ENCODE measurements around the gene AIPL1.

The AIPL1 gene

DNA sequence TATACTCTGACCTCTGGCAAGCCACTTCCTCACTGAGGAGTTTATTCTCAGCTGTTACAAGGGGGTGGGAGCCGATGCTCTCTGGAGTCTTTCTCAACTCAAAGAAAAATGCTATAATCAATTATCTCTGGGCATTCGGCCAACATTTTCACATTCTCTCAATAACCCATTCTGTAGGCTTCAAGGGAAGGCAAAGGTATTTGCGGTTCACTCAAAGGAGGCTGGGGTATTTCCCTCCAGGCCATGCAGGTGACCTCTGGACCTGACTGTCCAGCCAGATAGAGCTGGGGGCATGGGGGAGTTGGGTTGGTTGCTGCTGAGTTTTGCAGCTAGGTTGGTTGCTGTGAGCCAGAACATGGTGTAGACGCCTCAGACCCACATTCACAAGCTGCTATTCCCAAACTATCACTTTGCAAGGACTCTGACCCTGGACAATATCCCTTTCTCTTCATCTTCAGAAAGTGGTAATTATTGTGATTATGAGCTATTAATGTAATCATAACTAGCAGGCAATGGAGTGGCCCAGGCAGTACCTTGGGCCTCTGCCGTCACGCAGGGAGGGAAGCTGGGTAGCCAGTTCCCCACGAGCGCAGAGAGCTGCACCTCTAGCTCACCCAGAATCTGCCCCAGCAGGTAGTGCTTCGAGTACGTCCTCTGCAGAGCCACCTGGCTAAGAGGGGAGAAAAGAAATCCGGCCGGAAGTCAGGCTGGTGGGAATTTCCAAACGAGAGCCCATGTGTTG lies 42.1 kb downstream of the AIPL1 start:
- Histone ChIP-seq H3K27me3 (ENCODE audit: insufficient read depth, low read length) (no peaks in the 10 kb centered on the region), H3K36me3 (ENCODE audit: insufficient read depth, low read length) (no peaks in the 10 kb centered on the region), H3K4me3 (ENCODE audit: low read depth, low read length, poor library complexity, severe bottlenecking) (no peak overlapping the region), H3K4me1 (ENCODE audit: insufficient read depth, low read length, severe bottlenecking) (no peaks in the 10 kb centered on the region), H4K20me1 (ENCODE audit: insufficient read depth, low read length) (no peaks in the 10 kb centered on the region), H3K79me2 (ENCODE audit: insufficient read depth, low read length) (no peaks in the 10 kb centered on the region), H3F3A (ENCODE audit: insufficient read depth, low read length) (no peaks in the 10 kb centered on the region), H2AFZ (ENCODE audit: low read length) (no peak overlapping the region), H3K9me3 (ENCODE audit: low read length) (no peaks in the 10 kb centered on the region), H3K9ac (ENCODE audit: low read length) (no peak overlapping the region), H3K9me2 (ENCODE audit: low read depth, low read length) (no peaks in the 10 kb centered on the region), H3K4me2 (ENCODE audit: low read length) (no peak overlapping the region), H3K27ac (ENCODE audit: low read depth, low read length, poor library complexity, severe bottlenecking) (no peak overlapping the region)
- TF ChIP-seq, protein P1, sequence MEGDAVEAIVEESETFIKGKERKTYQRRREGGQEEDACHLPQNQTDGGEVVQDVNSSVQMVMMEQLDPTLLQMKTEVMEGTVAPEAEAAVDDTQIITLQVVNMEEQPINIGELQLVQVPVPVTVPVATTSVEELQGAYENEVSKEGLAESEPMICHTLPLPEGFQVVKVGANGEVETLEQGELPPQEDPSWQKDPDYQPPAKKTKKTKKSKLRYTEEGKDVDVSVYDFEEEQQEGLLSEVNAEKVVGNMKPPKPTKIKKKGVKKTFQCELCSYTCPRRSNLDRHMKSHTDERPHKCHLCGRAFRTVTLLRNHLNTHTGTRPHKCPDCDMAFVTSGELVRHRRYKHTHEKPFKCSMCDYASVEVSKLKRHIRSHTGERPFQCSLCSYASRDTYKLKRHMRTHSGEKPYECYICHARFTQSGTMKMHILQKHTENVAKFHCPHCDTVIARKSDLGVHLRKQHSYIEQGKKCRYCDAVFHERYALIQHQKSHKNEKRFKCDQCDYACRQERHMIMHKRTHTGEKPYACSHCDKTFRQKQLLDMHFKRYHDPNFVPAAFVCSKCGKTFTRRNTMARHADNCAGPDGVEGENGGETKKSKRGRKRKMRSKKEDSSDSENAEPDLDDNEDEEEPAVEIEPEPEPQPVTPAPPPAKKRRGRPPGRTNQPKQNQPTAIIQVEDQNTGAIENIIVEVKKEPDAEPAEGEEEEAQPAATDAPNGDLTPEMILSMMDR (IDR thresholded peaks at IDR 0.05; ENCODE audit: low read length), result no peak
- TF ChIP-seq EZH2 (IDR thresholded peaks at IDR 0.05; ENCODE audit: borderline replicate concordance, low read length), result no peak

DNA sequence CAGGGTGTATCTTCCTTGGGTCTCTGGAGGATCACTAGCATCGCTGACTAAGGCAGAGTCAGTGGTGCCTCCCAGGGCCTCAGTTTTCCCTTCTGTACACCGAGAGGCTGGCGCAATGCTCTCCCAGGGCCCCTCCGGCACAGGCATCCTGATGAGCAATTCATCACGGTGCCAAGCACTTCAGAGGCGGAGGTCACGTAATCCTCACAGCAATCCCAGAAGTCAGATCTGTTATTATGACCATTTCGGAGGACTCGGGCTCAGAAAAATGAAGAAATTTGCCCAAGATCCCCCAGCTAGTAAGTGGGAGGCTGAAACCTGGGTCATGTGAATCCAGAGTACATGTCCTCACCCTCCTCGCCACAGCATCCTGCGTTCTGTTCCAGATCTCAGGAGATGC lies 46.5 kb downstream of the AIPL1 start:
- Histone ChIP-seq H4K20me1 (ENCODE audit: insufficient read depth, low read length) (no peaks in the 10 kb centered on the region), H2AFZ (ENCODE audit: low read length) (no peak overlapping the region), H3K4me2 (ENCODE audit: low read length) (no peak overlapping the region), H3K27ac (ENCODE audit: low read depth, low read length, poor library complexity, severe bottlenecking) (no peak overlapping the region), H3F3A (ENCODE audit: insufficient read depth, low read length) (no peaks in the 10 kb centered on the region), H3K4me1 (ENCODE audit: insufficient read depth, low read length, severe bottlenecking) (no peaks in the 10 kb centered on the region), H3K36me3 (ENCODE audit: insufficient read depth, low read length) (no peaks in the 10 kb centered on the region), H3K9me2 (ENCODE audit: low read depth, low read length) (no peaks in the 10 kb centered on the region), H3K9ac (ENCODE audit: low read length) (no peak overlapping the region), H3K27me3 (ENCODE audit: insufficient read depth, low read length) (no peaks in the 10 kb centered on the region), H3K9me3 (ENCODE audit: low read length) (no peaks in the 10 kb centered on the region), H3K4me3 (ENCODE audit: low read depth, low read length, poor library complexity, severe bottlenecking) (no peak overlapping the region), H3K79me2 (ENCODE audit: insufficient read depth, low read length) (no peaks in the 10 kb centered on the region)
- TF ChIP-seq EZH2 (IDR thresholded peaks at IDR 0.05; ENCODE audit: borderline replicate concordance, low read length), result no peak
- TF ChIP-seq, protein P1 (IDR thresholded peaks at IDR 0.05; ENCODE audit: low read length), result no peak

DNA sequence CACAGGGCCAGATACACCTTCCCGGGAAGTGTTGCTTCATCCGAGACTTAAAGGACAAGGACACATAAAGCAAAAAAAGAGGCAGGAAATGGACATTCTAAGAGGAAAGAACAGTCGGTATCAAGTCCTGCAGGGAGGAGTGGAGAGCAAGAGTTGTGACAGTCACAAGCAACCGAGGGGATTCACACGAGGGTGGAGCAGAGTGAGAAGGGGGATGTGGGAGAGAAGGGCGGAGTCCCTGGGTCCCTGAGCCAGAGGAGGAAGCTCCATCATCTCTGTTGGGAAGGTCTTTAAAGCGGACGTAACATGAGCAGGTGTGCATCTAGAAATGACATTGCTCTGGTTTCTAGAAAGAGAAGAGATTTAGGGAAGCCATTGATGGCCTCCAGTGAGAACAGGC lies 47.1 kb downstream of the AIPL1 start:
- H3K9me3 ChIP-seq (ENCODE audit: low read length), result no peaks in the 10 kb centered on the region
- H4K20me1 ChIP-seq (ENCODE audit: insufficient read depth, low read length), result no peaks in the 10 kb centered on the region
- H3F3A ChIP-seq (ENCODE audit: insufficient read depth, low read length), result no peaks in the 10 kb centered on the region
- no peaks in the 10 kb centered on the region for H3K9me2 ChIP-seq (ENCODE audit: low read depth, low read length)
- no peaks in the 10 kb centered on the region for H3K27me3 ChIP-seq (ENCODE audit: insufficient read depth, low read length)
- no peaks in the 10 kb centered on the region for H3K36me3 ChIP-seq (ENCODE audit: insufficient read depth, low read length)
- H3K27ac ChIP-seq (ENCODE audit: low read depth, low read length, poor library complexity, severe bottlenecking), result no peak overlapping the region
- H2AFZ ChIP-seq (ENCODE audit: low read length), result no peak overlapping the region
- H3K4me2 ChIP-seq (ENCODE audit: low read length), result no peak overlapping the region
- no peak for TF ChIP-seq EZH2 (IDR thresholded peaks at IDR 0.05; ENCODE audit: borderline replicate concordance, low read length)
- no peak overlapping the region for H3K4me3 ChIP-seq (ENCODE audit: low read depth, low read length, poor library complexity, severe bottlenecking)
- H3K79me2 ChIP-seq (ENCODE audit: insufficient read depth, low read length), result no peaks in the 10 kb centered on the region
- no peaks in the 10 kb centered on the region for H3K4me1 ChIP-seq (ENCODE audit: insufficient read depth, low read length, severe bottlenecking)
- no peak overlapping the region for H3K9ac ChIP-seq (ENCODE audit: low read length)

DNA sequence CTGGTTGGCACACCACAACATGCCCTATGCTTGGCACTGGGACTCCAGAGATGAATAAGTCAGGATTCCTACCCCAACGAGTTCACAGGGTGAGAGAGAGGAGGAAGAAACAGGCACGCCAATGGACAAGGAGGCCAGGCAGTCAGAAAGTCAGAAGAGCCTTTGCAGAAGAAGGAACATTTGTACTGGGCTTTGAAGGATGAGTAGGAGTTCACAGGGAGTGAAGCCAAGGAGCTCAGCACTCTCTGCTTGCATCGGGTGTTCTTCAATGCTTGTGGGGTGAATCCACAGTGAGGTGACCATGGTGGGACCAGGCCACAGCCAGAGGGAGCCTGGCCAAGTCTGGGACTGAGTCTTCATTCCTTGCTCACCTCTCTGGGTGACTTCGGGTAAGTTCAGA lies 47.5 kb downstream of the AIPL1 start:
- H3K9me3 ChIP-seq (ENCODE audit: low read length), result no peaks in the 10 kb centered on the region
- no peaks in the 10 kb centered on the region for H3K4me1 ChIP-seq (ENCODE audit: insufficient read depth, low read length, severe bottlenecking)
- H3K79me2 ChIP-seq (ENCODE audit: insufficient read depth, low read length), result no peaks in the 10 kb centered on the region
- H3K36me3 ChIP-seq (ENCODE audit: insufficient read depth, low read length), result no peaks in the 10 kb centered on the region
- TF ChIP-seq EZH2 (IDR thresholded peaks at IDR 0.05; ENCODE audit: borderline replicate concordance, low read length), result no peak
- TF ChIP-seq, protein P1 (IDR thresholded peaks at IDR 0.05; ENCODE audit: low read length), result no peak
- H2AFZ ChIP-seq (ENCODE audit: low read length), result no peak overlapping the region
- no peaks in the 10 kb centered on the region for H3F3A ChIP-seq (ENCODE audit: insufficient read depth, low read length)
- no peak overlapping the region for H3K9ac ChIP-seq (ENCODE audit: low read length)
- H3K4me2 ChIP-seq (ENCODE audit: low read length), result no peak overlapping the region
- H3K27me3 ChIP-seq (ENCODE audit: insufficient read depth, low read length), result no peaks in the 10 kb centered on the region
- no peak overlapping the region for H3K4me3 ChIP-seq (ENCODE audit: low read depth, low read length, poor library complexity, severe bottlenecking)
- no peaks in the 10 kb centered on the region for H4K20me1 ChIP-seq (ENCODE audit: insufficient read depth, low read length)
- no peak overlapping the region for H3K27ac ChIP-seq (ENCODE audit: low read depth, low read length, poor library complexity, severe bottlenecking)
- no peaks in the 10 kb centered on the region for H3K9me2 ChIP-seq (ENCODE audit: low read depth, low read length)

Data from OCI-LY1 (cell line).